ENCODE results near the gene FCF1.

The FCF1 gene

GRCh38 chr14:74771399-74771798, 58.5 kb downstream of the FCF1 start:
- DNase-seq, result no peak

- no peak for DNase-seq
Measured at GRCh38 chr14:74784634-74785033, 71.7 kb downstream of the FCF1 start.

- DNase-seq, result no peak
Measured at GRCh38 chr14:74785056-74785613, 72.2 kb downstream of the FCF1 start.

DNA sequence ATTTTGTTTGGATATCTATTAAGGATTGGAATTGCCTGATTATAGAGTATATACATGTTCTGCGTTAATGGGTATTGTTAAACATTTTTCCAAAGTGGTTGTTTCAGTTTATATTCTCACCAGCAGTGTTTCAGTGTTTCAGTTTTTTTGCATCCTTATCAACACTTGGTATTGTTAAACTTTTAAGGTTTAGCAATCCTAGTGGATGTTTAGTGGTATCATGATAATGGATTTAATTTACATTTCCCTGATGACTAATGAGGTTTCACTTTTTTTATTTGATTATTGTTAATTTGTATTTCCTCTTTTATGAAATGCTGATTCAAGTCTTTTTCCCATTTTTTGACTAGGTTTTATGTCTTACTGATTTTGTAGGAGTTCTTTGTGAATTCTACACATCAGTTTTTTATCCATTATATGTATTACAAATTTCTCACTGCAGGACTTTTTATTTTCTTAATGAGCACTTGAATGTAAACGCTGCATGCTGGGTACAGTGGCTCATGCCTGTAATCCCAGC, 73.9 kb downstream of the FCF1 start:
- no peak for DNase-seq
